ENCODE data around the gene TP53I13.

TP53I13 gene

DNA sequence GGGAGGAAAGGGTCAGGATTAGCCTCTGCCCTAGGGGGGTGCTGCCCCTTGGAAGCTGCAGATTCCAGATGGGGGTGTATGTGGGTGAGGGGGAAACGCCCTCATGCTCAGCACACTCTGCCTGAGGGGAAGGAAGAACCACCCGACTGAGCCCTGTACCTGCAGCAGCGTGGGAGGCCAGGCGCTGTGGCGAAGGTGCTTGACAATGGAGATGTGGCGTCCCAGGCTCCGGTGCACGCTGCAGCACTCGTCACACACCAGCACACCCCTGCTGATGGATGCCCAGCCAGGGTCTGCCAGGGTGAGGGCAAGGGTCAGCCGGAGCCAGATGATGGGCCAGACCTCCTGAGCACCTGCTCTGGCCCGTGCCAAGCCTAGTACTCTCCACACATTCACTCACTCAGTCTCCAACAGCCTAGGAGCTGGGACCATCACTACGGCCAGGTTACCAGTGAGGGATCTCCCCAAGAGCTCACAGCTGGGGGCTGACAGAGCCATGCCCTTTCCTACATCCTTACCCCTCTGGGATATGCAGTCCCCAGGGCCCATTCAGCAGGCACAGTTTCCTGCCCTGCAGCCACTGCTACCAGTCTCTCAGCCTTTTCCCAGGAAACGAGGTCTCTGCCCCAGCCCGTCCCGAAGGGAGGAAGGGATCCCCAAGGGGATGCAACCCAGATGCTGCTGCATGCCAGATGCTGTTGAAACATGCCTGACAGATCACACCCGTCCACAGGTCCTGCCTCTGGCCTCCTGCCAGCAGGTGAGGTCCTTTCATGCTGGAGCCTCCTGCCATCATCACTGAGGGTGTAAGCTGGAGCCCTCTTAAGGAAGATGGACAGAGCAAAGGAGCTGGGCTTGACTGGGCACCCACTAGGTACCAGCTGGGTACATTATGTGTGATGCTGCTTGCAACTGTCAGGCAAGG, 15.1 kb downstream of the TP53I13 start:
- TF ChIP-seq CTCF (conservative IDR thresholded peaks at IDR 0.05): no peak
- no peak overlapping the region for H3K27ac ChIP-seq

GRCh38 chr17:29584452-29585079, 16.1 kb downstream of the TP53I13 start:
- TF ChIP-seq CTCF (conservative IDR thresholded peaks at IDR 0.05): no peak
- no peak overlapping the region for H3K27ac ChIP-seq

DNA sequence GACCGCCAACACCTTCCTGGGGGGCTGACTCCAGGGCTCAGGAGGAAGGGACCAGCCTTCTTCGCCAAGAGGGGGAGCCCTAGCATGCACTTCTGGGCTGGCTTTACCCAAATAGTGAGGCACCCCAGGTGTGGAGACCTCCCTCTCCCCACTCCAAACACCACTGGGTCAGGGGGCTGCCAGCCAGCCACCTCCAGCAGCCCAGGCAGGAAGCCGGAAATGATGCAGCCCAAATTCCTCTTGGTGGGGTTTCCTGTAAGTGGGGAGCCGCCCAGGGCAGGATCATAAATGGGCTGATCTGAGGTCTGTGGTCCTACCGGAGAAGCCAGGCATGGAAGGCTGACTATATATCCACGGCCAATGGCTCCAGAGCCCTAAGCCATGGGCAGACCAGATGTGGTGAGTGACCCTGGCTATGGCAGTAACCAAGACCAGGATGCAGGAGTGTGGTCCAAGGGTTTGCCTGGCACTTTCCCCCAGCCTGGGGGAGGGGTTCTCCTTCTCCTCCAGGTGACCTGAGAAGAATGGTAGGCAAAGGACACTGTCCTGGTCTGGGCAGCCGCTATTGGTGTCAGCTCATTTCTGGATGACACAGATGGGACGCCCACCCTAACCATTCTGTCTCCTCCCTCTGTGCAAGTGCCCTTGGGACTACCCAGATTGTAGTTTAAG, 16.7 kb downstream of the TP53I13 start:
- no peak for TF ChIP-seq CTCF (conservative IDR thresholded peaks at IDR 0.05)
- no peak overlapping the region for H3K27ac ChIP-seq

DNA sequence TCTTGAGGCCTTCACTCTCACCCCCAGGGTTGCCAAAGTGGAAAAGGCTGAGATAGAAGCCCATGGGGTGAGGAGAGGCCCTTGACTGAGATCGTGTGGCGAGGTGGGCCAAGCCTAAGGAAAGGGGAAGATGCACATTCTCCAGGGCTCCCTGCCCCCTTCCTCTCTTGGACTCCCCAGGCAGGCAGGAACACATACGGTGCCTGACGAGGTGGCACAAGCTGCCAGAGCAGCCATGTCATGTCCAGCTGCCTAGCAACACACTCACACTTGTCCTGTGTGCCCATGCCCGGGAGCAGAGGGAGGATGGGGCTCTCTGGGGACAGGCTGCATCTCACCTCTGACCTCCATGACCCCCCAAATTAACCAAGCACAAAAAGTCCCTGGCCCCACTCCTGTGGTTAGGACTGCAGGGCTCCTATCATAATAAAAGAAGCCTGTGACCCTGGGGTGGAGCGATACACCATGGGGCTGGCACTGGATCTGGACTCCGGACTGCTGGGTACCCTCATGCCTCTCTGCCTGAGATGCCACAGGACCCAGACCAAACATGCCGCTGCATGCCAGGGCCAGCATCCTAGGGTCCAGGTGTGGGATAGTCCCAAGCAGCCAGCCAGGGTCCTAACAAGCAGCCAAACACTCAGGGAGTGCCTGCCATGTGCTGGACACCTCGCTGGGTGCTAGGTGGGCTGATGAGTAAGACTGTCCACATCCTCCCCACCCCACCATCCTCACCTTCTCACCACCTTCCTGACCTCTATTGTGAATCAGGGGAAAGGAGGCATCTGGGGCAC, 18.4 kb downstream of the TP53I13 start:
- no peak for TF ChIP-seq CTCF (conservative IDR thresholded peaks at IDR 0.05)
- H3K27ac ChIP-seq: peak overlapping the region; percentile 98

- H3K27ac ChIP-seq: peak overlapping the region; percentile 98
- no peak for TF ChIP-seq CTCF (conservative IDR thresholded peaks at IDR 0.05)
Measured at GRCh38 chr17:29587591-29587990, 19.1 kb downstream of the TP53I13 start.

GRCh38 chr17:29588017-29588561, 19.6 kb downstream of the TP53I13 start:
- peak overlapping the region; percentile 98 for H3K27ac ChIP-seq
- no peak for TF ChIP-seq CTCF (conservative IDR thresholded peaks at IDR 0.05)
